ENCODE results near the gene ARHGAP19.
"Not testable (repeated sequence)": the region's sequence is repeated elsewhere in the genome, so short reads cannot be mapped to it uniquely, and the experiment has no call there.

The ARHGAP19 gene

GRCh38 chr10:97321032-97321803, 28.8 kb upstream of the ARHGAP19 start:
- peak; percentile 85 to 91 (median 89) for DNase-seq

- no peak for DNase-seq
These were observed 28.1 kb upstream of the ARHGAP19 start for GRCh38 chr10:97320480-97321031.

- peak; percentile 67 to 84 (median 74) for DNase-seq
These were observed 27.4 kb upstream of the ARHGAP19 start for GRCh38 chr10:97319671-97320479.

- peak; percentile 90 to 97 (median 92) for DNase-seq
These were observed 26.6 kb upstream of the ARHGAP19 start, which contains the start of gene FRAT1 for GRCh38 chr10:97318772-97319651. Gene FRAT1 (plus strand): TSS chr10:97319271. CDS start chr10:97319454, 183 bp downstream.

GRCh38 chr10:97314671-97315070, 22.2 kb upstream of the ARHGAP19 start:
- no peak for DNase-seq

GRCh38 chr10:97312897-97313296, 20.5 kb upstream of the ARHGAP19 start:
- DNase-seq = no peak

GRCh38 chr10:97311111-97311626, 18.7 kb upstream of the ARHGAP19 start:
- DNase-seq = peak in 1 of 4 experiments; percentile 40

- no peak for DNase-seq
These were observed 15.7 kb upstream of the ARHGAP19 start for GRCh38 chr10:97307866-97308780.

GRCh38 chr10:97307441-97307840, 15.0 kb upstream of the ARHGAP19 start:
- peak; percentile 51 to 81 (median 77) for DNase-seq

- DNase-seq = no peak
These were observed 9.8 kb upstream of the ARHGAP19 start for GRCh38 chr10:97302088-97302791.

- DNase-seq = no peak
These were observed 8.5 kb upstream of the ARHGAP19 start for GRCh38 chr10:97300980-97301379.

GRCh38 chr10:97298223-97298571, 5.8 kb upstream of the ARHGAP19 start:
- no peak for DNase-seq

- no peak for DNase-seq
These were observed 5.3 kb upstream of the ARHGAP19 start for GRCh38 chr10:97297556-97298222.

GRCh38 chr10:97292862-97293198, 393 bp upstream of the ARHGAP19 start:
- DNase-seq = no peak

- no peak for DNase-seq
These were observed 910 bp downstream of the ARHGAP19 start for GRCh38 chr10:97291357-97292096.

- not testable (repeated sequence) for DNase-seq
These were observed 1.7 kb downstream of the ARHGAP19 start for GRCh38 chr10:97290576-97291356.

- DNase-seq = not testable (repeated sequence)
These were observed 2.4 kb downstream of the ARHGAP19 start for GRCh38 chr10:97290076-97290475.

GRCh38 chr10:97280783-97281182, 11.7 kb downstream of the ARHGAP19 start:
- no peak for DNase-seq
